ENCODE measurements around the gene LRRC57.

- TF ChIP-seq CTCF (IDR thresholded peaks at IDR 0.05) (no peak), POLR2A (IDR thresholded peaks at IDR 0.05) (no peak)
These were observed 47.1 kb upstream of the LRRC57 start for GRCh38 chr15:42595626-42596240.

All from right lobe of liver (tissue), 4 donors.